Retinal pigment epithelial cell (primary cell): ENCODE data around the gene CEP44.

Experiments used
- DNase-seq: peaks from one replicate; pipeline ENCODE4 v3.0.0-alpha.2; 2010; ENCODE audit warnings: low read depth
- H3K4me3 ChIP-seq: 2 replicates; pipeline ENCODE4 v1.5.1; 2011; ENCODE audit warnings: mild to moderate bottlenecking, low read length, control low read depth, moderate library complexity
- TF ChIP-seq, protein P1 (sequence below): conservative IDR thresholded peaks from 2 replicates; pipeline ENCODE4 v1.5.1; 2011; ENCODE audit warnings: low read depth, low read length, control low read depth, inconsistent platforms

CEP44 gene

DNA sequence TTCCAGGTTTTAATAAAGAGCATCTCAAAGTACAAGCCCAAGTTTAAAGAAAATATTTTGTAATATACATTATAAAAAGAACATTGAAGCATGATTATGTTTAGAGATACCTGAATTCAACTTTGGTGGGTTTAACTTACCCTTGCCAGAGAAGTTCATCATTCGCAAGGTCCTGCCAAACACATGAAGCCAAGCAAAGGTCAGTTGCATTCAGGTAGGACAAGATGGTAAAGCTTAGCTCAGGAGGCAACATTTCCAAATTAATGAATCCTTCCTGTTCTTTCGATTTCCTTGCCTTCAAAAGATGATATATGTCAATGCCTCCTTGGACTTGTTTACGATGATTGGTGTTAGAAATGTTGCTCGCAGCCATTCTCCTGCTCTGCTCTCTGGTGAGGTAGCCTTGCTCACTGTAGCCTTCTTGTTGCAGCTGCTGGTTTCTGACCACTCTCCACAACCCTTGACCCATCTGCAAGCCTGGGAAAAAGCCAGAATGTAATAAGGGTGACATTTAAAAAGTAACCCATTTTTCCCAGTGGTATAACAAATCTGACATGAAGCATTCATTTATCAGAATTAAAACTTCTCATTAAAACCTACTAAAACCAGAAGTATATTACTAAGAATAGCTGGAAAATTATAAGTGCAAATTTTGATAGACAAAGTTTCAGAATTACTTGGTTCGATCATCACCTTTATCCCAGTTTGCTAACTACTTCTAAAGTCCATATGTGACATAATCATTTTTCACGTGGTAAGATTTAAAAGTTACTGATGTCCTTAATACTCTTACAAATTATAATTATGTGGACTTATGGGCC, 20.9 kb upstream of the CEP44 start:
- TF ChIP-seq, protein P1, sequence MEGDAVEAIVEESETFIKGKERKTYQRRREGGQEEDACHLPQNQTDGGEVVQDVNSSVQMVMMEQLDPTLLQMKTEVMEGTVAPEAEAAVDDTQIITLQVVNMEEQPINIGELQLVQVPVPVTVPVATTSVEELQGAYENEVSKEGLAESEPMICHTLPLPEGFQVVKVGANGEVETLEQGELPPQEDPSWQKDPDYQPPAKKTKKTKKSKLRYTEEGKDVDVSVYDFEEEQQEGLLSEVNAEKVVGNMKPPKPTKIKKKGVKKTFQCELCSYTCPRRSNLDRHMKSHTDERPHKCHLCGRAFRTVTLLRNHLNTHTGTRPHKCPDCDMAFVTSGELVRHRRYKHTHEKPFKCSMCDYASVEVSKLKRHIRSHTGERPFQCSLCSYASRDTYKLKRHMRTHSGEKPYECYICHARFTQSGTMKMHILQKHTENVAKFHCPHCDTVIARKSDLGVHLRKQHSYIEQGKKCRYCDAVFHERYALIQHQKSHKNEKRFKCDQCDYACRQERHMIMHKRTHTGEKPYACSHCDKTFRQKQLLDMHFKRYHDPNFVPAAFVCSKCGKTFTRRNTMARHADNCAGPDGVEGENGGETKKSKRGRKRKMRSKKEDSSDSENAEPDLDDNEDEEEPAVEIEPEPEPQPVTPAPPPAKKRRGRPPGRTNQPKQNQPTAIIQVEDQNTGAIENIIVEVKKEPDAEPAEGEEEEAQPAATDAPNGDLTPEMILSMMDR: no peak
- no peak for DNase-seq
- H3K4me3 ChIP-seq: no peak overlapping the region

DNA sequence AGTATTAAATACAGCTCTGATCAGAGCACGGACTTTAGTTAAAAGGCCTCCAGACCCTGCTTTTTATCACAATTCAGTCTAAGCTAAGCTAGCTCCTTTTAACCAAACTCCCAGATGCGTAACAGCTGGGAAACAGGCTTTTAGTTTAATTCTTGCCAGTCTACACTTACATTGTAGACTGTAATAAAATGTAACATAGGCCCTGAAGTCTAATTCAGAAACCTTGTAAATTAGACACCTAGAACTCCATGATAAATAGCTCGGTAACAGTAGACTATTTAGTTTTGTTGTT, 20.3 kb upstream of the CEP44 start:
- TF ChIP-seq, protein P1: no peak
- no peak overlapping the region for H3K4me3 ChIP-seq
- DNase-seq: no peak

DNA sequence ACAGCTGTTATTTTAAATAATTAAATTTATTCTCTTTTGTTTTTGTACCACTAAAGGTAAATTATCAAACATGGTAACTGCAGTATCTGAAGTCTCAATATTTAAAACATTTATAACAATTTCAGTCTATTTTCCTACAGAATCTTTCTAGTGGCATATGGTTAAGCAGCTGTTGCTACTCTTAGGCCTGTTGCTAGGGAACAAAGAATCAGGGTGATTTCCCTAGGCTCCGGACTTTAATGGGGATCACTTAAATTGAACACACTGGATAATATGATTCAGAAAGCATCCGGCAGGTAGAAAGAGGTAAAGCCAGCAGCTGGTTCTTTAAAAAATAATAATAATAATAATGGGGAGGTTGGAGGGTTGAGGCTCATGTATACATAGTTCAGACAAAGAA, 17.8 kb upstream of the CEP44 start:
- H3K4me3 ChIP-seq: no peak overlapping the region
- TF ChIP-seq, protein P1: no peak
- DNase-seq: no peak

DNA sequence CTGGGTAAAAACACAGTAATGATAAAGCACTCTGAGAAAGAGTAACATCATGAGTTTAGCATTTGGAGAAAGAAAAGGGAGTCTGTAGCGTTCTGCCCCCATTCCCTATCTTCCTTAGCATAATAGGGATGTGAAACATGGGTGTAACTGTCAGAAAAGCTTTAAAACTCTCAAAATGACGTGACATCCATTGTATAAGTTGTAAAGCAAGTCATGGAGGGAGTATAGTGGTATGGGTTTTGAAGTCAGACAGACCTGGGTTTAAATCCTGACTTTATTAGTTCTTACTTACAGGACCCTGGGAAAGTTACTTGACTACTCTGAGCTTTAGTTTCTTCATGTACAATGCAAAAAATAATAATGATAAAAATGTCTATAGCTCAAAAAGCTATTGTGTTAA, 17.3 kb upstream of the CEP44 start:
- TF ChIP-seq, protein P1: no peak
- no peak overlapping the region for H3K4me3 ChIP-seq
- DNase-seq: no peak

DNA sequence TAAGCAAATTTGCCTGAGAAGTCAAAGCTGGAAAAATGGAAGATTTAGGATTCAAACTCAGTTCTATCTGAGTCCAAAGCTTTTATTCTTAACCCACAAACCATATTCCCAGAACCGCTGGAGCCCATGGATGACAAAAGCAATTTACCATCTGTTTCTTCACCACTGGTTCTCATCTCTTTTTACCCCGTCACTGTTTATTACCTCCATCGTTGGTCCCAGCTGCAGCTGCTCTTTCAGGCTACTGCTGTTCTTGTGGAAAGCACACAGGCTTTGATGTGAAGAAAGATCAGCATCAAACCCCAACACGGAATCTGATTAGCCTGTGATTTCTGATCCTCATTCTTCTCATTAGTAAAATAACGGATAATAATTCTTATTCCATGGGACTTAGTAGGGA, 9.8 kb upstream of the CEP44 start:
- no peak for DNase-seq
- TF ChIP-seq, protein P1: no peak
- H3K4me3 ChIP-seq: no peak overlapping the region

DNA sequence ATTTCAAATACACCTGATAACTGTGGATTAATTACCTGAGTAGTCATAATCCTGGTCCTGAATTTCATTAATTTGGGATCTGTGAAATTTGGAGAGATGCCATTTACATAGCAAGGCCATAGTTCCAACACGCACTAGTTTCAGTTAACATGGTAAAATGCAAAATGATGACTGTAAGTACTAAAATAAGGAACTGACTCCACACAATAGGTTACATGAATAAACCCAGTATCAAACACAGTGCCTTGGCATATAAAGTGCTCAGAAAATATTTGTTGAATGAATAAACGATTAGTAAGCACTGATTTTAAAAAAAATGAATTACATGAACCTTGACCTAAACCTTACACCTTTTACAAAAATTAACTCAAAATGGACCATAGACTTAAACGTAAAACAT, 9.3 kb upstream of the CEP44 start:
- DNase-seq: no peak

DNA sequence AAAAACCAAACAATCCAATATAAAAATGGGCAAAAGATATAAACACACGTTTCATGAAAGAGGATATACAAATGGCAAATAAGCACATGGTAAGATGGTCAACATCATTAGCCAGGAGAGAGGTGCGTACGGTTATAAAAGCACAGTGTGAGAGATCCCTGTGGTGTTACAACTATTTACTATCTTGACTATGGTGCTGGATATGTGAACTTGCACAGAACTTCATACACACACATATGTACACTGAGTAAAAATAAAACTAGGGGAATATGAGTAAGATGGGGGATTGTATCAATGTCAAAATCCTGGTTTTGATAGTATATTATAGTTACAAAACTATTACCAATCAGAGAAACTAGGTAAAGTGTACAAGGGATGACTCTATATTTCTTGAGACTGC, 8.6 kb upstream of the CEP44 start:
- H3K4me3 ChIP-seq: no peak overlapping the region

More for the DNA sequence above, 9.3 kb upstream of the CEP44 start:
- TF ChIP-seq, protein P1: no peak
- no peak overlapping the region for H3K4me3 ChIP-seq

More for the DNA sequence above, 8.6 kb upstream of the CEP44 start:
- TF ChIP-seq, protein P1: no peak
- DNase-seq: no peak
